SK-N-SH treated with all-trans-retinoic acid at 6 μM for 48 hours (cell line): ENCODE measurements around the gene CACNA1G.

Source experiments
- ATAC-seq: fragments of 200-7000 bp; cut with Tn5 transposase; 3 replicates; pipeline ENCODE4 v1.9.1; 2020; ENCODE audit warnings: mild to moderate bottlenecking, moderate library complexity
- ARNTL ChIP-seq: fragments of 450-650 bp; formaldehyde crosslinking; IDR thresholded peaks from 2 replicates; pipeline ENCODE4 v1.5.0; 2020; ENCODE audit warnings: low read depth, mild to moderate bottlenecking, moderate library complexity, borderline replicate concordance
- BACH2 ChIP-seq: fragments of 250-450 bp; sonication (Bioruptor Pico); IDR thresholded peaks from 2 replicates; pipeline ENCODE4 v1.9.0; 2021; ENCODE audit warnings: mild to moderate bottlenecking, borderline replicate concordance
- CSDC2 ChIP-seq: fragments of 250-450 bp; sonication (Bioruptor Pico); IDR thresholded peaks from 2 replicates; pipeline ENCODE4 v1.5.0; 2020; ENCODE audit warnings: mild to moderate bottlenecking, moderate library complexity
- GLIS3 ChIP-seq: fragments of 250-450 bp; sonication (Bioruptor Pico); IDR thresholded peaks from 2 replicates; pipeline ENCODE4 v1.5.0; 2020; ENCODE audit warnings: mild to moderate bottlenecking, moderate library complexity
- ISL1 ChIP-seq: fragments of 250-450 bp; sonication (Bioruptor Pico); IDR thresholded peaks from 2 replicates; pipeline ENCODE4 v2.1.2; 2022; ENCODE audit warnings: mild to moderate bottlenecking, moderate library complexity
- PPARA ChIP-seq: fragments of 250-450 bp; sonication (Bioruptor Pico); IDR thresholded peaks from 2 replicates; pipeline ENCODE4 v1.5.0; 2020; ENCODE audit warnings: mild to moderate bottlenecking, borderline replicate concordance
- RARB ChIP-seq: fragments of 250-450 bp; sonication (Bioruptor Pico); IDR thresholded peaks from 2 replicates; pipeline ENCODE4 v1.8.0; 2021; ENCODE audit warnings: mild to moderate bottlenecking, moderate library complexity
- SNAI2 ChIP-seq: fragments of 250-450 bp; sonication (Bioruptor Pico); IDR thresholded peaks from 2 replicates; pipeline ENCODE4 v1.5.0; 2020; ENCODE audit warnings: mild to moderate bottlenecking, moderate library complexity
- TCF4 ChIP-seq: fragments of 250-450 bp; sonication (Bioruptor Pico); IDR thresholded peaks from 2 replicates; pipeline ENCODE4 v1.8.0; 2021; ENCODE audit warnings: mild to moderate bottlenecking, moderate library complexity, borderline replicate concordance
- ZFP3 ChIP-seq: fragments of 250-450 bp; sonication (Bioruptor Pico); IDR thresholded peaks from 2 replicates; pipeline ENCODE4 v1.5.0; 2020; ENCODE audit warnings: mild to moderate bottlenecking, moderate library complexity
- ZFP30 ChIP-seq: fragments of 450-650 bp; formaldehyde crosslinking; IDR thresholded peaks from 2 replicates; pipeline ENCODE4 v1.5.0; 2022; ENCODE audit warnings: mild to moderate bottlenecking, moderate library complexity
- ZNF565 ChIP-seq: fragments of 450-650 bp; formaldehyde crosslinking; conservative IDR thresholded peaks from 2 replicates; pipeline ENCODE4 v1.5.0; 2020; ENCODE audit warnings: low read depth, mild to moderate bottlenecking, moderate library complexity
- ZNF70 ChIP-seq: fragments of 450-650 bp; formaldehyde crosslinking; IDR thresholded peaks from 2 replicates; pipeline ENCODE4 v1.5.0; 2020; ENCODE audit warnings: mild to moderate bottlenecking, moderate library complexity
- ZNF8 ChIP-seq: fragments of 450-650 bp; formaldehyde crosslinking; IDR thresholded peaks from 2 replicates; pipeline ENCODE4 v1.5.0; 2020; ENCODE audit warnings: mild to moderate bottlenecking, moderate library complexity
- TF ChIP-seq, protein P1 (sequence below): fragments of 250-450 bp; sonication (Bioruptor Pico); IDR thresholded peaks from 2 replicates; pipeline ENCODE4 v1.5.1; 2020; ENCODE audit warnings: low read depth, mild to moderate bottlenecking, moderate library complexity
- TF ChIP-seq, protein P2 (sequence below): fragments of 250-450 bp; sonication (Bioruptor Pico); IDR thresholded peaks from 2 replicates; pipeline ENCODE4 v1.8.0; 2021; ENCODE audit warnings: low read depth, mild to moderate bottlenecking, moderate library complexity, borderline replicate concordance
- TF ChIP-seq, protein P3 (sequence below): fragments of 250-450 bp; sonication (Bioruptor Pico); IDR thresholded peaks from 2 replicates; pipeline ENCODE4 v1.5.0; 2020; ENCODE audit warnings: mild to moderate bottlenecking, moderate library complexity
- TF ChIP-seq, protein P4 (sequence below): fragments of 250-450 bp; sonication (Bioruptor Pico); IDR thresholded peaks from 2 replicates; pipeline ENCODE4 v1.5.1; 2021; ENCODE audit warnings: mild to moderate bottlenecking, moderate library complexity

CACNA1G gene

DNA sequence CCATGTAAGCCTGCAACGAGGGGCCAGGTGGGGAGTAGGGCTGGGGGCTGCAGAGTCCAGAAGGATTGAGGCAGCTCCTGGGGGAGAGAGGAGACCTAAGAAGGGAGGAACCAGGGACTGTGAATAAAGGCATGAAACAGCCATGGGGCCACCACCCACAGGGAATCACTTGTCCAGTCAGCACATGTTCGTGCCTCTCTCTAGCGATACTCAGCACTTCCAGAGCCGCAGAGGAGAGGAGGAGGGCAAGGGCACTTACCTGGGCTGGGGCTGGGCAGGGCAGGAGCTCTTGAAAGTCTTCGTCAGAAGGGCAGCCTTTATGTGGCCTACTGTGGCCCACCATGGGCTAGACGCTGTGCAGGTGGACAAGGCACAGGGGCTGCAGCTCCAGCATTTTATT is 24.2 kb downstream of the CACNA1G start:
- TF ChIP-seq BACH2 (CRISPR knock-in tag) (no peak), ISL1 (no peak), ARNTL (CRISPR knock-in tag) (no peak), ZNF565 (CRISPR knock-in tag) (no peak), GLIS3 (CRISPR knock-in tag) (no peak)
- TF ChIP-seq, all 23 proteins: peak for 0
- ATAC-seq, result no peak

DNA sequence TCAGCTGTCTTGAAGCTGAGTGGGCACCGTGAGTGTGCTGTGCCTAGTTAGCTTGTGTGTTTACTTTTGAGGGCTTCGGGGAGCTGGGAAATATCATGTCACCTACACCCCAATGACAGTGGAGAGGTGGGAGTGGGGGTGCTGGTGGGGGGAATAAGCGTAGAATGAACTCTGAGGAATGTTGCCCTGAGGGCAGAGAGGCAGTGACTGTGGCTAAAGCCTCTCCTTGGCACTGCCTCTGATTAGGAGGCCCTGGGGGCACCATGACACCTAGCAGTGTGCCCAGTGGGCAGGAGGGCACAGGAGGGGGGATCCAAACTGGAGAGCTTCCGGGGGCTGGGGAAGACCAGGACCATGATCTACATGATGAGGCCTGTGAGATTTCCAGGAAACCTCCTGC is 24.8 kb downstream of the CACNA1G start:
- TF ChIP-seq RARB (no peak), CSDC2 (no peak), PPARA (CRISPR knock-in tag) (no peak), BACH2 (CRISPR knock-in tag) (no peak), SNAI2 (CRISPR knock-in tag) (no peak), ISL1 (no peak)
- no peak for ATAC-seq

DNA sequence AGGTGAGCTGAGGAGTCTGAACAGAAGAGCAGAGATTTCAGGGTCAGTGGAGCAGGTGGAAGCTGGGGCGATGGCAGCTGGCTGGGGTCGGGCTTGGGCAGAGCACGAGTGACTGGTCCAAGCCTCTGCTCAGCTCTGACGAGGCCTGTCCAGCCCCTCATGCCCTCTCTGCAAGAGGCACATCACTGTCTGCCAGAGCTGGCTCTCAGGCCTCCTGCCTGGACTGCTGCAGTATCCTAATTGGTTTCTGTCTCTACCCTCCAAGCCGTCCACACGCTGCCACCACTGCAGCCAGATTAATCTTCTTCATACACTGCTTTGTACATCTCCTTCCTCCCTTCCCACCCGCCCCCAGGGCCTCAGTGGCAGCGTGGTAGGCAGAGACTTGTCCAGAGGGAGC is 25.4 kb downstream of the CACNA1G start:
- ATAC-seq, result peak; percentile 5; the same call in 1 of the 3 replicates
- no peak for TF ChIP-seq TCF4 (CRISPR knock-in tag)
- TF ChIP-seq ZFP30 (CRISPR knock-in tag), result no peak
- no peak for TF ChIP-seq ZNF565 (CRISPR knock-in tag)
- TF ChIP-seq, protein P1, sequence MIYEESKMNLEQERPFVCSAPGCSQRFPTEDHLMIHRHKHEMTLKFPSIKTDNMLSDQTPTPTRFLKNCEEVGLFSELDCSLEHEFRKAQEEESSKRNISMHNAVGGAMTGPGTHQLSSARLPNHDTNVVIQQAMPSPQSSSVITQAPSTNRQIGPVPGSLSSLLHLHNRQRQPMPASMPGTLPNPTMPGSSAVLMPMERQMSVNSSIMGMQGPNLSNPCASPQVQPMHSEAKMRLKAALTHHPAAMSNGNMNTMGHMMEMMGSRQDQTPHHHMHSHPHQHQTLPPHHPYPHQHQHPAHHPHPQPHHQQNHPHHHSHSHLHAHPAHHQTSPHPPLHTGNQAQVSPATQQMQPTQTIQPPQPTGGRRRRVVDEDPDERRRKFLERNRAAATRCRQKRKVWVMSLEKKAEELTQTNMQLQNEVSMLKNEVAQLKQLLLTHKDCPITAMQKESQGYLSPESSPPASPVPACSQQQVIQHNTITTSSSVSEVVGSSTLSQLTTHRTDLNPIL (CRISPR knock-in tag), result no peak
- TF ChIP-seq CSDC2, result no peak
- no peak for TF ChIP-seq ZFP3 (CRISPR knock-in tag)
- TF ChIP-seq, protein P2, sequence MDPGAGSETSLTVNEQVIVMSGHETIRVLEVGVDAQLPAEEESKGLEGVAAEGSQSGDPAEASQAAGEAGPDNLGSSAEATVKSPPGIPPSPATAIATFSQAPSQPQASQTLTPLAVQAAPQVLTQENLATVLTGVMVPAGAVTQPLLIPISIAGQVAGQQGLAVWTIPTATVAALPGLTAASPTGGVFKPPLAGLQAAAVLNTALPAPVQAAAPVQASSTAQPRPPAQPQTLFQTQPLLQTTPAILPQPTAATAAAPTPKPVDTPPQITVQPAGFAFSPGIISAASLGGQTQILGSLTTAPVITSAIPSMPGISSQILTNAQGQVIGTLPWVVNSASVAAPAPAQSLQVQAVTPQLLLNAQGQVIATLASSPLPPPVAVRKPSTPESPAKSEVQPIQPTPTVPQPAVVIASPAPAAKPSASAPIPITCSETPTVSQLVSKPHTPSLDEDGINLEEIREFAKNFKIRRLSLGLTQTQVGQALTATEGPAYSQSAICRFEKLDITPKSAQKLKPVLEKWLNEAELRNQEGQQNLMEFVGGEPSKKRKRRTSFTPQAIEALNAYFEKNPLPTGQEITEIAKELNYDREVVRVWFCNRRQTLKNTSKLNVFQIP (CRISPR knock-in tag), result no peak
- no peak for TF ChIP-seq BACH2 (CRISPR knock-in tag)
- no peak for TF ChIP-seq ZNF8 (CRISPR knock-in tag)
- no peak for TF ChIP-seq SNAI2 (CRISPR knock-in tag)
- no peak for TF ChIP-seq ARNTL (CRISPR knock-in tag)
- TF ChIP-seq ISL1, result no peak

DNA sequence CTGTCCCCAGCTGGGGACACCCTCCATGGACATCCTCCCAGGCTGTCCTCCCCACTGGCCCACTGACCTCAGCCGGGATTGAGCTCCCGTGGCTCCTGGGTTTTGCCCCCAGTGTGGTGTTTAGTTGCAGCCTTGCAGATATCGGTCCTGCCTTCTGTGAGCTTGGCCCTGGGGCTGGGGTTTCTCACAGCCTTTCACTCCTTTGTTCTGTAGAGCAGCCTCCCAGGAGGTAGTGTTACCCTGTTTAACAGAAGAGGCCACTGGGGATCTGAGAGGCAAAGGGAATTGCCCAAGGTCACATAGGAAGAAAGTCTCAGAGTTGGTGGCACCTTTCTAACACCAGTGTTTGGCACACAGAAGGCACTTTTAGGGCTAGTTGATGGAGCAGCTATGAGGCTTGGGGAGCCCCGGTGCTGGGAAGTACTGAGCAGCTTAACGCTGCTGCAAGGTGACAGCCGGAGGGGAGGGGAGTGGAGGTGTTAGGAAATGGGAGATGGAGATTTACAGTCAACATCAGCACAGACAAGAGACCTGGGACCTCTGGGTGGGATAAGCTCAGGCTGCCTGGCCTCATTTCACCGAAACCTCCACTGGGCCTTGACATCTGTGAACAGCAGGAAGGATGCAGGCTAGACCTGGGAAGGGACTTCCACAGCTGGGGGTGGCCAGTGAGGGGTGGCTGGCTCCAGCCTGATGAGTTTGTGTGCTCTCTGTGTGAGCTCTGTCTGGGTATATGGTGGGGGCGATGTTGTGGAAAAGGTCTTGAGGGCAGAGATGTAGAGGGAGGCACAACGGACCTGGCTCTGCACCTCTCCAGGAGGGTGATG is 26.1 kb downstream of the CACNA1G start:
- TF ChIP-seq ZNF8 (CRISPR knock-in tag), result no peak
- TF ChIP-seq CSDC2, result no peak
- TF ChIP-seq ZFP3 (CRISPR knock-in tag), result no peak
- no peak for ATAC-seq

DNA sequence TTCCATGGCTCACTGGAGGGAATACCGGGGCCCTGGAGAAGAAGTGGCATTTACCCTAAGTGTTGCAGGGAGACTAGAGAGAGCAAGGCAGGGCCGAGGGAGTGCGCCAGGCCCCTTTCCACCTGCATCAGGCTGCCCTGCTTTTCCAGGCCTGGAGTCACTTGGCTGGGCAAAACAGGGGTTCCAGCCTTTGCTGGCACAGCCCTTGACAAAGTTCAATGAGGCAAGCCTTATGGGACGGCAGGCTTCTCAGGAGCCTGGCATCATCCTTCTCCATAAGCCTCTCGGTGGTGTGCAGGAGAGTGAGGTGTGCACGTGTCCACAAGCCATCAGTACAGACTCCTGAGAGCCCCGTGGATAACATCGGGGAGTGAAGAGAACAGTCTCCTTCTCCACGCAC is 27.1 kb downstream of the CACNA1G start:
- ATAC-seq, result no peak
- no peak for TF ChIP-seq BACH2 (CRISPR knock-in tag)

DNA sequence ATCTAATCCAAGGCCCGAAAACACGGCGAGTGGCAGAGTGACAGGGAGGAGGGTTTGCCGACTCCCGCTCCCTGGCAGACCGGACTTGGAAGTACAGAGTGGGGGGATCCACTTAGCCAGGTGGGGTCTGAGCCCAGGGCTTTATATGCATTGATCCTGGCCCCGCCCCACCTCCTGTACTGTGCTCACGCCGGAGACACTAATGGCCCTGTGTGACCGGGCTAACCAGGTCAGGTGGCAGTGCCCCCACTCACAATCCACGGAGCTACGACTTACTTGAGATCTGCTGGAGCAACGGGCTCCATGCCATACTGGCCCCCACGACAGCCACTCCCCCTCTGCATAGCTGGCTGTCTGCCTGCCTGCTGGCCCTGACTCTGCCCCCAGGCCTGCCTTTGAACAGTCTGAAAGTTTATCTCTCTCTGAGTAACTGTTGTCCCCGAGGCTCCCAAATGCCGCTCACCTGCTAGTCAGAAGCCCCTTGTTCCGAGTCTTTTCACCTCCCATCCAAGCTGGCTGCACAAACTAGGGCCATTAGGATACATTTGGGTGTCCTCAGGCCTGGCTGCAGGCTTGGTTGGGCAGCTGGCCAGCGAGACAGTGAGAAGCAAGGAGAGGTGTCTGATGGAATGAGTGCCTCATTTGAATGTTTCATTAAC is 28.0 kb downstream of the CACNA1G start:
- no peak for TF ChIP-seq ZNF70 (CRISPR knock-in tag)
- TF ChIP-seq RARB, result no peak
- peak; percentile 41 for ATAC-seq

DNA sequence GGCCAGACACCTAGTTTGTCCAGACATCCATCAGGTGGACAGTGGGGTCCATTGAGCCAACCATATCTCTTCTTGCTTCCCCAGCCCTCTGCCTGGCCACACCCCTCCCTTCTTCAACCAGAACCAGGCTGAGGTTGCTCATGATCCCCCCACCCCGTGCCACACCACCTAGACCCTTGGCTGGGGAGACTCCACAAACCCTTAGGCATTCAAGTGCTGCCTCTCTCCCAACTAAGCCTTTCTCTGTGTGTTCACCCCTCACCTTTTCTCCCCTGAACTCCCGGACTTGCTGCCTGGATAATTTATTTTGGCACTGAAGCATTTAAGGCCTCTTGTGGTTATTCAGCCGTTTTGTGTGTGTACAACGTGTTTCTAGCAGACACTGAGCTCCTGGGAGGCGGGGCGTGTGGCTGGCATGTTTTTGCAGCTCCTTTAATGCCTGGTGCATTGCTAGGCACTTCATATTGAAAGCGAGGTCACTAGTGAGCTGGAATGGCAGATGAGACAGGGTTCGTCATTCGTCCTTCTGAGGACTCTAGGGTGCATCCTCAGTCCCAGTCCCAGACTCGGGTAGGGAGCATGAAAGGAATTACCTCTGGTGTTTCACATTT is 28.7 kb downstream of the CACNA1G start:
- ATAC-seq, result no peak; the same call in 2 of the 3 replicates
- TF ChIP-seq ZNF565 (CRISPR knock-in tag) (no peak), ZFP30 (CRISPR knock-in tag) (no peak), ZNF8 (CRISPR knock-in tag) (no peak)
- TF ChIP-seq, protein P3, sequence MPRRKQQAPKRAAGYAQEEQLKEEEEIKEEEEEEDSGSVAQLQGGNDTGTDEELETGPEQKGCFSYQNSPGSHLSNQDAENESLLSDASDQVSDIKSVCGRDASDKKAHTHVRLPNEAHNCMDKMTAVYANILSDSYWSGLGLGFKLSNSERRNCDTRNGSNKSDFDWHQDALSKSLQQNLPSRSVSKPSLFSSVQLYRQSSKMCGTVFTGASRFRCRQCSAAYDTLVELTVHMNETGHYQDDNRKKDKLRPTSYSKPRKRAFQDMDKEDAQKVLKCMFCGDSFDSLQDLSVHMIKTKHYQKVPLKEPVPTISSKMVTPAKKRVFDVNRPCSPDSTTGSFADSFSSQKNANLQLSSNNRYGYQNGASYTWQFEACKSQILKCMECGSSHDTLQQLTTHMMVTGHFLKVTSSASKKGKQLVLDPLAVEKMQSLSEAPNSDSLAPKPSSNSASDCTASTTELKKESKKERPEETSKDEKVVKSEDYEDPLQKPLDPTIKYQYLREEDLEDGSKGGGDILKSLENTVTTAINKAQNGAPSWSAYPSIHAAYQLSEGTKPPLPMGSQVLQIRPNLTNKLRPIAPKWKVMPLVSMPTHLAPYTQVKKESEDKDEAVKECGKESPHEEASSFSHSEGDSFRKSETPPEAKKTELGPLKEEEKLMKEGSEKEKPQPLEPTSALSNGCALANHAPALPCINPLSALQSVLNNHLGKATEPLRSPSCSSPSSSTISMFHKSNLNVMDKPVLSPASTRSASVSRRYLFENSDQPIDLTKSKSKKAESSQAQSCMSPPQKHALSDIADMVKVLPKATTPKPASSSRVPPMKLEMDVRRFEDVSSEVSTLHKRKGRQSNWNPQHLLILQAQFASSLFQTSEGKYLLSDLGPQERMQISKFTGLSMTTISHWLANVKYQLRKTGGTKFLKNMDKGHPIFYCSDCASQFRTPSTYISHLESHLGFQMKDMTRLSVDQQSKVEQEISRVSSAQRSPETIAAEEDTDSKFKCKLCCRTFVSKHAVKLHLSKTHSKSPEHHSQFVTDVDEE, result no peak
- TF ChIP-seq, protein P2 (CRISPR knock-in tag), result no peak
- TF ChIP-seq, protein P4, sequence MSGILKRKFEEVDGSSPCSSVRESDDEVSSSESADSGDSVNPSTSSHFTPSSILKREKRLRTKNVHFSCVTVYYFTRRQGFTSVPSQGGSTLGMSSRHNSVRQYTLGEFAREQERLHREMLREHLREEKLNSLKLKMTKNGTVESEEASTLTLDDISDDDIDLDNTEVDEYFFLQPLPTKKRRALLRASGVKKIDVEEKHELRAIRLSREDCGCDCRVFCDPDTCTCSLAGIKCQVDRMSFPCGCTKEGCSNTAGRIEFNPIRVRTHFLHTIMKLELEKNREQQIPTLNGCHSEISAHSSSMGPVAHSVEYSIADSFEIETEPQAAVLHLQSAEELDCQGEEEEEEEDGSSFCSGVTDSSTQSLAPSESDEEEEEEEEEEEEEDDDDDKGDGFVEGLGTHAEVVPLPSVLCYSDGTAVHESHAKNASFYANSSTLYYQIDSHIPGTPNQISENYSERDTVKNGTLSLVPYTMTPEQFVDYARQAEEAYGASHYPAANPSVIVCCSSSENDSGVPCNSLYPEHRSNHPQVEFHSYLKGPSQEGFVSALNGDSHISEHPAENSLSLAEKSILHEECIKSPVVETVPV (CRISPR knock-in tag), result no peak
